SK-N-SH (cell line): Measurements from ENCODE around the gene SLC31A1. TPM values are rescaled to one million over a fixed set of nuclear protein-coding genes. Genes with fewer than 3 reads are reported as not detected.

ENCODE experiments used
- CTCF ChIA-PET: fragments of 300-600, 350-600 bp; formaldehyde crosslinking; extraction: SDS; loops from one replicate; lab custom pipeline; 2021; lab: Yijun Ruan, JAX
- POLR2A ChIA-PET: fragments of 350-600 bp; sonication (Branson Sonifier 250); formaldehyde crosslinking; extraction: SDS; loops from one replicate; lab custom pipeline; 2020; ENCODE audit warnings: antibody characterized with exemption, inconsistent platforms; lab: Yijun Ruan, JAX
- DNase-seq: peaks from one replicate; pipeline ENCODE4 v3.0.0; 2012
- H2AFZ ChIP-seq: fragments of 200-600 bp; sonication (generic); 2 replicates; pipeline ENCODE4 v1.8.1; 2016; ENCODE audit warnings: antibody characterized with exemption, mild to moderate bottlenecking, low read depth
- H3F3A ChIP-seq: fragments of 200-600 bp; sonication (generic); replicated peaks from 2 replicates; pipeline ENCODE3; 2016; ENCODE audit warnings: antibody characterized with exemption, mild to moderate bottlenecking; ENCODE audit not compliant: insufficient read depth
- H3K27ac ChIP-seq, 2 experiments: fragments of 200-500 bp in 1 of 2; fragments of 200-600 bp in 1 of 2; sonication (Bioruptor generic) in 1 of 2; sonication (generic), shearing (Covaris generic) in 1 of 2; 2 replicates each; pipeline versions ENCODE4 v1.5.1 to v1.6.1; 2014 to 2016; ENCODE audit warnings: low read depth in 2 of 2, inconsistent platforms in 1 of 2, low read length in 1 of 2, mild to moderate bottlenecking in 1 of 2, mixed read lengths in 1 of 2
- H3K27me3 ChIP-seq: fragments of 200-600 bp; sonication (generic), shearing (Covaris generic); 2 replicates; pipeline ENCODE4 v1.6.1; 2016; ENCODE audit warnings: mixed run types; ENCODE audit not compliant: insufficient read depth
- H3K36me3 ChIP-seq, 2 experiments: fragments of 200-500 bp in 1 of 2; fragments of 200-600 bp in 1 of 2; sonication (Bioruptor generic) in 1 of 2; sonication (generic) in 1 of 2; replicated peaks in 1 of 2; 2 replicates each; pipeline versions ENCODE3 to v1.5.1; 2014 to 2016; ENCODE audit warnings: low read length in 1 of 2, mild to moderate bottlenecking in 1 of 2; ENCODE audit not compliant: insufficient read depth in 2 of 2, control insufficient read depth in 1 of 2
- H3K4me1 ChIP-seq, 2 experiments: fragments of 200-500 bp in 1 of 2; fragments of 200-600 bp in 1 of 2; sonication (Bioruptor generic) in 1 of 2; sonication (generic), shearing (Covaris generic) in 1 of 2; 2 replicates each; pipeline versions ENCODE4 v1.5.1 to v1.6.1; 2014 to 2016; ENCODE audit warnings: low read depth in 1 of 2, low read length in 1 of 2, mixed run types in 1 of 2; ENCODE audit not compliant: insufficient read depth in 2 of 2, control insufficient read depth in 1 of 2
- H3K4me2 ChIP-seq: fragments of 200-600 bp; sonication (generic), shearing (Covaris generic); 2 replicates; pipeline ENCODE4 v1.6.1; 2017; ENCODE audit warnings: mixed run types
- H3K4me3 ChIP-seq, 2 experiments: fragments of 200-500 bp in 1 of 2; fragments of 200-600 bp in 1 of 2; sonication (Bioruptor generic) in 1 of 2; sonication (generic), shearing (Covaris generic) in 1 of 2; 2 replicates each; pipeline versions ENCODE4 v1.5.1 to v1.8.1; 2014 to 2016; ENCODE audit warnings: low read depth in 2 of 2, inconsistent platforms in 1 of 2, low read length in 1 of 2, mild to moderate bottlenecking in 1 of 2, mixed read lengths in 1 of 2, moderate library complexity in 1 of 2
- H3K79me2 ChIP-seq: fragments of 200-600 bp; sonication (generic); 2 replicates; pipeline ENCODE4 v1.8.1; 2017; ENCODE audit warnings: mild to moderate bottlenecking; ENCODE audit not compliant: insufficient read depth
- H3K9ac ChIP-seq: fragments of 200-600 bp; sonication (generic); 2 replicates; pipeline ENCODE4 v1.6.1; 2017; ENCODE audit warnings: mixed run types
- H3K9me2 ChIP-seq: fragments of 200-600 bp; sonication (generic); 2 replicates; pipeline ENCODE4 v1.6.1; 2017; ENCODE audit warnings: mixed run types
- H3K9me3 ChIP-seq: fragments of 200-600 bp; sonication (generic); 2 replicates; pipeline ENCODE4 v1.6.1; 2017; ENCODE audit warnings: mixed run types, mild to moderate bottlenecking, moderate library complexity
- H4K20me1 ChIP-seq: fragments of 200-600 bp; sonication (generic); 2 replicates; pipeline ENCODE4 v1.6.1; 2017; ENCODE audit warnings: mild to moderate bottlenecking, mixed run types; ENCODE audit not compliant: insufficient read depth
- ELF1 ChIP-seq: IDR thresholded peaks from 2 replicates; pipeline ENCODE4 v1.4.0; 2012
- FOXJ3 ChIP-seq: sonication (generic); formaldehyde crosslinking; IDR thresholded peaks from 2 replicates; pipeline ENCODE4 v1.5.1; 2020; ENCODE audit warnings: mild to moderate bottlenecking, missing genetic modification reagents
- FOXM1 ChIP-seq: IDR thresholded peaks from 2 replicates; pipeline ENCODE4 v1.4.0; 2012; ENCODE audit warnings: low read depth, mild to moderate bottlenecking
- GABPA ChIP-seq: IDR thresholded peaks from 2 replicates; pipeline ENCODE4 v1.4.0; 2012; ENCODE audit warnings: low read depth, mild to moderate bottlenecking
- GATA2 ChIP-seq: sonication (generic); formaldehyde crosslinking; IDR thresholded peaks from 2 replicates; pipeline ENCODE4 v1.5.0; 2020; ENCODE audit warnings: mild to moderate bottlenecking, missing genetic modification reagents
- JUND ChIP-seq: IDR thresholded peaks from 2 replicates; pipeline ENCODE4 v1.4.0; 2012
- NFIC ChIP-seq: IDR thresholded peaks from 2 replicates; pipeline ENCODE4 v1.4.0; 2012; ENCODE audit warnings: borderline replicate concordance
- RAD21 ChIP-seq: IDR thresholded peaks from 2 replicates; pipeline ENCODE4 v1.6.1; 2012; ENCODE audit warnings: mild to moderate bottlenecking, low read length
- RCOR1 ChIP-seq: fragments of 150-350 bp; IDR thresholded peaks from 2 replicates; pipeline ENCODE4 v1.6.1; 2017; ENCODE audit warnings: antibody characterized with exemption, low read length
- REST ChIP-seq: IDR thresholded peaks from 2 replicates; pipeline ENCODE4 v1.6.1; 2012; ENCODE audit warnings: mild to moderate bottlenecking, low read depth, low read length, moderate library complexity
- RFX5 ChIP-seq: IDR thresholded peaks from 2 replicates; pipeline ENCODE4 v1.6.1; 2012; ENCODE audit warnings: mild to moderate bottlenecking, improper control_type of control experiment, low read length
- RXRA ChIP-seq: IDR thresholded peaks from 2 replicates; pipeline ENCODE4 v1.4.0; 2012; ENCODE audit warnings: low read depth, mild to moderate bottlenecking, borderline replicate concordance
- SIN3A ChIP-seq: IDR thresholded peaks from 2 replicates; pipeline ENCODE4 v1.6.1; 2012; ENCODE audit warnings: low read depth, mild to moderate bottlenecking, low read length, moderate library complexity, borderline replicate concordance
- SMC3 ChIP-seq: IDR thresholded peaks from 2 replicates; pipeline ENCODE4 v1.6.1; 2012; ENCODE audit warnings: low read depth, low read length, improper control_type of control experiment
- TAF1 ChIP-seq: IDR thresholded peaks from 2 replicates; pipeline ENCODE4 v1.6.1; 2012; ENCODE audit warnings: low read depth, mild to moderate bottlenecking, low read length, moderate library complexity, borderline replicate concordance
- TCF12 ChIP-seq: IDR thresholded peaks from 2 replicates; pipeline ENCODE4 v1.4.0; 2012
- TEAD4 ChIP-seq: IDR thresholded peaks from 2 replicates; pipeline ENCODE4 v1.4.0; 2012; ENCODE audit warnings: mild to moderate bottlenecking, borderline replicate concordance; ENCODE audit not compliant: insufficient read depth
- USF1 ChIP-seq: IDR thresholded peaks from 2 replicates; pipeline ENCODE4 v1.4.0; 2012; ENCODE audit warnings: low read depth, borderline replicate concordance
- YY1 ChIP-seq: IDR thresholded peaks from 2 replicates; pipeline ENCODE4 v1.4.0; 2012; ENCODE audit warnings: low read depth, mild to moderate bottlenecking
- ZBTB33 ChIP-seq: IDR thresholded peaks from 2 replicates; pipeline ENCODE4 v1.4.0; 2012; ENCODE audit warnings: low read depth, borderline replicate concordance
- WGBS: methylation state at CpG from one replicate; pipeline ENCODE4 v1.1.6; 2017; ENCODE audit warnings: low lambda C conversion rate; 5-methylcytosine and 5-hydroxymethylcytosine counted together
- polyA plus RNA-seq, 3 experiments: library from polyadenylated mRNA; depleted of rRNA; stranded (reverse); fragments of >200 nt; gene quantifications; 2 replicates each; pipeline ENCODE4 v1.2.3, GENCODE V29; 2012
- TF ChIP-seq, protein P1 (sequence below): IDR thresholded peaks from 2 replicates; pipeline ENCODE4 v1.4.0; 2012; ENCODE audit warnings: low read depth
- TF ChIP-seq, protein P2 (sequence below): fragments of 150-350 bp; IDR thresholded peaks from 2 replicates; pipeline ENCODE4 v1.6.1; 2017; ENCODE audit warnings: antibody characterized with exemption, low read length, low read depth, borderline replicate concordance
- TF ChIP-seq, protein P3 (sequence below): IDR thresholded peaks from 2 replicates; pipeline ENCODE4; 2012

Gene SLC31A1
- 7.7 and 11.2 TPM in 2 replicates for polyA plus RNA-seq (2012; rRNA removed)
- polyA plus RNA-seq (2012; cell fraction: cytosol; rRNA removed), result 10.7 and 11.0 TPM in 2 replicates
- polyA plus RNA-seq (2012; cell fraction: nucleus; rRNA removed), result 2.0 and 4.6 TPM in 2 replicates

- peaks cover 16 to 17% of the 10 kb centered on the region in 2 experiments for H3K4me1 ChIP-seq
- H3K4me3 ChIP-seq, result peak within 1 kb of the TSS; percentile 96 to 98
- CTCF ChIA-PET, result interaction anchor here (1.0 to 4.1 kb wide), 3 partner anchors 16 to 109 kb away, joined by 4 to 19 read pairs (median 12); partner anchors contain the start of genes CDC26 and PRPF4
- POLR2A ChIA-PET, result interaction anchor here (1.1 to 3.1 kb wide), 6 partner anchors 31 to 119 kb away, joined by 3 to 19 read pairs (median 3); partner anchors contain the start of genes CDC26, PRPF4 and WDR31
- 0% methylated on average over 40 of the region's 65 CpGs for WGBS
- peak within 1 kb of the TSS; percentile 82 for H3K9ac ChIP-seq
- H3K36me3 ChIP-seq, result peaks cover 9 to 10% of the 10 kb centered on the region in 2 experiments
- no peaks in the 10 kb centered on the region for H3K9me2 ChIP-seq
- peaks cover 7% of the 10 kb centered on the region for H3F3A ChIP-seq
- peak; percentile 96 for DNase-seq
- H3K9me3 ChIP-seq, result no peaks in the 10 kb centered on the region
- H4K20me1 ChIP-seq, result no peaks in the 10 kb centered on the region
- H3K79me2 ChIP-seq, result peaks cover 78% of the 10 kb centered on the region
- H3K27ac ChIP-seq, result peak within 1 kb of the TSS; percentile 70 to 80
- H3K4me2 ChIP-seq, result peak within 1 kb of the TSS; percentile 95
- H3K27me3 ChIP-seq, result no peaks in the 10 kb centered on the region
- H2AFZ ChIP-seq, result peak within 1 kb of the TSS; percentile 95
- TF ChIP-seq GATA2 (no peak), RXRA (no peak), RCOR1 (no peak), TEAD4 (no peak), YY1 (no peak), TCF12 (no peak), FOXJ3 (no peak), JUND (no peak), ELF1 (peak; percentile 75), REST (0 out of 2 replicates have a peak, but pooled peaks have one; percentile 28), RAD21 (0 out of 2 replicates have a peak, but pooled peaks have one; percentile 4), RFX5 (peak; percentile 79), FOXM1 (no peak), TAF1 (peak; percentile 56; the same call in 1 of the 2 replicates), SIN3A (peak; percentile 95; the same call in 1 of the 2 replicates), USF1 (no peak), ZBTB33 (no peak), SMC3 (no peak), GABPA (peak; percentile 65; the same call in 1 of the 2 replicates), NFIC (no peak)
- TF ChIP-seq, protein P1, sequence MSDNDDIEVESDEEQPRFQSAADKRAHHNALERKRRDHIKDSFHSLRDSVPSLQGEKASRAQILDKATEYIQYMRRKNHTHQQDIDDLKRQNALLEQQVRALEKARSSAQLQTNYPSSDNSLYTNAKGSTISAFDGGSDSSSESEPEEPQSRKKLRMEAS, result peak; percentile 39
- TF ChIP-seq, protein P2, sequence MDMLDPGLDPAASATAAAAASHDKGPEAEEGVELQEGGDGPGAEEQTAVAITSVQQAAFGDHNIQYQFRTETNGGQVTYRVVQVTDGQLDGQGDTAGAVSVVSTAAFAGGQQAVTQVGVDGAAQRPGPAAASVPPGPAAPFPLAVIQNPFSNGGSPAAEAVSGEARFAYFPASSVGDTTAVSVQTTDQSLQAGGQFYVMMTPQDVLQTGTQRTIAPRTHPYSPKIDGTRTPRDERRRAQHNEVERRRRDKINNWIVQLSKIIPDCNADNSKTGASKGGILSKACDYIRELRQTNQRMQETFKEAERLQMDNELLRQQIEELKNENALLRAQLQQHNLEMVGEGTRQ, result no peak
- TF ChIP-seq, protein P3, sequence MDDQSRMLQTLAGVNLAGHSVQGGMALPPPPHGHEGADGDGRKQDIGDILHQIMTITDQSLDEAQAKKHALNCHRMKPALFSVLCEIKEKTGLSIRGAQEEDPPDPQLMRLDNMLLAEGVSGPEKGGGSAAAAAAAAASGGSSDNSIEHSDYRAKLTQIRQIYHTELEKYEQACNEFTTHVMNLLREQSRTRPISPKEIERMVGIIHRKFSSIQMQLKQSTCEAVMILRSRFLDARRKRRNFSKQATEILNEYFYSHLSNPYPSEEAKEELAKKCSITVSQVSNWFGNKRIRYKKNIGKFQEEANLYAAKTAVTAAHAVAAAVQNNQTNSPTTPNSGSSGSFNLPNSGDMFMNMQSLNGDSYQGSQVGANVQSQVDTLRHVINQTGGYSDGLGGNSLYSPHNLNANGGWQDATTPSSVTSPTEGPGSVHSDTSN, result no peak
These were observed at the start of gene SLC31A1, which contains the start of gene FKBP15 for GRCh38 chr9:113221003-113221799. Gene SLC31A1 (plus strand): TSS chr9:113221544. CDS start chr9:113256149, 34,605 bp downstream. Gene FKBP15 (minus strand): TSS chr9:113221277. CDS start chr9:113221243, 34 bp downstream.
